GM18502 (cell line): ENCODE measurements around the gene SLC35E1.
"Not testable (repeated sequence)": the region's sequence is repeated elsewhere in the genome, so short reads cannot be mapped to it uniquely, and the experiment has no call there.

Experiments
- ATAC-seq: cut with Tn5 transposase; IDR thresholded peaks from one replicate; pipeline ENCODE4 v1.9.1; 2021; ENCODE audit warnings: mild to moderate bottlenecking; ENCODE audit not compliant: unreplicated experiment, poor library complexity

The SLC35E1 gene

GRCh38 chr19:16527971-16528521 lies 44.2 kb downstream of the SLC35E1 start:
- ATAC-seq, result no peak

GRCh38 chr19:16527334-16527935 lies 44.8 kb downstream of the SLC35E1 start:
- no peak for ATAC-seq

GRCh38 chr19:16525751-16526481 lies 46.3 kb downstream of the SLC35E1 start:
- no peak for ATAC-seq

- no peak for ATAC-seq
These were observed 47.1 kb downstream of the SLC35E1 start for GRCh38 chr19:16524991-16525734.

GRCh38 chr19:16522559-16523377 lies 49.4 kb downstream of the SLC35E1 start:
- no peak for ATAC-seq

GRCh38 chr19:16521715-16522289 lies 50.4 kb downstream of the SLC35E1 start:
- no peak for ATAC-seq

GRCh38 chr19:16520986-16521624 lies 51.1 kb downstream of the SLC35E1 start:
- no peak for ATAC-seq

- ATAC-seq, result no peak
These were observed 51.9 kb downstream of the SLC35E1 start for GRCh38 chr19:16520074-16520973.

- no peak for ATAC-seq
These were observed 53.0 kb downstream of the SLC35E1 start for GRCh38 chr19:16519230-16519687.

- no peak for ATAC-seq
These were observed 53.6 kb downstream of the SLC35E1 start for GRCh38 chr19:16518483-16519229.

GRCh38 chr19:16518061-16518460 lies 54.2 kb downstream of the SLC35E1 start:
- ATAC-seq, result no peak

- ATAC-seq, result no peak
These were observed 55.1 kb downstream of the SLC35E1 start for GRCh38 chr19:16516923-16517610.

- no peak for ATAC-seq
These were observed 55.8 kb downstream of the SLC35E1 start for GRCh38 chr19:16516381-16516780.

- no peak for ATAC-seq
These were observed 57.7 kb downstream of the SLC35E1 start for GRCh38 chr19:16514383-16515019.

- ATAC-seq, result not testable (repeated sequence)
These were observed 59.6 kb downstream of the SLC35E1 start for GRCh38 chr19:16512611-16513010.
